ENCODE data around the gene ZSCAN12.
A peak's percentile ranks its signal among the peaks of the same experiment; 100 is the strongest.
"Not testable (repeated sequence)": the region's sequence is repeated elsewhere in the genome, so short reads cannot be mapped to it uniquely, and the experiment has no call there.

ZSCAN12 gene

GRCh38 chr6:28393912-28394662, 5.5 kb downstream of the ZSCAN12 start:
- DNase-seq (ENCODE audit: low read depth), result no peak

GRCh38 chr6:28390688-28391087, 8.9 kb downstream of the ZSCAN12 start:
- peak; percentile 13 for DNase-seq (ENCODE audit: low read depth)

GRCh38 chr6:28384143-28384533, 15.4 kb downstream of the ZSCAN12 start:
- no peak for DNase-seq (ENCODE audit: low read depth)

GRCh38 chr6:28383235-28384142, 16.1 kb downstream of the ZSCAN12 start:
- peak; percentile 91 for DNase-seq (ENCODE audit: low read depth)

- DNase-seq (ENCODE audit: low read depth), result no peak
Measured at GRCh38 chr6:28380381-28380780, 19.2 kb downstream of the ZSCAN12 start.

GRCh38 chr6:28378644-28379043, 20.9 kb downstream of the ZSCAN12 start:
- no peak for DNase-seq (ENCODE audit: low read depth)

GRCh38 chr6:28377879-28378278, 21.7 kb downstream of the ZSCAN12 start:
- DNase-seq (ENCODE audit: low read depth), result no peak

- no peak for DNase-seq (ENCODE audit: low read depth)
Measured at GRCh38 chr6:28373925-28374324, 25.6 kb downstream of the ZSCAN12 start.

GRCh38 chr6:28371706-28372451, 27.7 kb downstream of the ZSCAN12 start:
- no peak for DNase-seq (ENCODE audit: low read depth)

- DNase-seq (ENCODE audit: low read depth), result no peak
Measured at GRCh38 chr6:28371280-28371679, 28.3 kb downstream of the ZSCAN12 start.

- peak; percentile 2 for DNase-seq (ENCODE audit: low read depth)
Measured at GRCh38 chr6:28370440-28370839, 29.1 kb downstream of the ZSCAN12 start.

GRCh38 chr6:28369463-28369862, 30.1 kb downstream of the ZSCAN12 start:
- no peak for DNase-seq (ENCODE audit: low read depth)

- DNase-seq (ENCODE audit: low read depth), result no peak
Measured at GRCh38 chr6:28368522-28368921, 31.0 kb downstream of the ZSCAN12 start.

GRCh38 chr6:28365590-28365989, 34.0 kb downstream of the ZSCAN12 start:
- not testable (repeated sequence) for DNase-seq (ENCODE audit: low read depth)

- DNase-seq (ENCODE audit: low read depth), result no peak
Measured at GRCh38 chr6:28360961-28361360, 38.6 kb downstream of the ZSCAN12 start.

GRCh38 chr6:28359562-28359961, 40.0 kb downstream of the ZSCAN12 start:
- DNase-seq (ENCODE audit: low read depth), result not testable (repeated sequence)

GRCh38 chr6:28357036-28357435, 42.5 kb downstream of the ZSCAN12 start:
- peak; percentile 59 for DNase-seq (ENCODE audit: low read depth)

GRCh38 chr6:28356666-28357020, 42.9 kb downstream of the ZSCAN12 start:
- DNase-seq (ENCODE audit: low read depth), result no peak

- DNase-seq (ENCODE audit: low read depth), result peak; percentile 74
Measured at GRCh38 chr6:28355743-28356665, 43.5 kb downstream of the ZSCAN12 start.

GRCh38 chr6:28354688-28355554, 44.6 kb downstream of the ZSCAN12 start:
- DNase-seq (ENCODE audit: low read depth), result no peak
